ENCODE results near the gene NME4.

The NME4 gene

GRCh38 chr16:424033-424622 lies 27.1 kb downstream of the NME4 start:
- TF ChIP-seq CEBPB (IDR thresholded peaks at IDR 0.05) = 0 out of 2 replicates have a peak, but pooled peaks have one; percentile 52
- no peak for TF ChIP-seq REST (IDR thresholded peaks at IDR 0.05; ENCODE audit: low read depth)
- TF ChIP-seq RAD21 (IDR thresholded peaks at IDR 0.05; ENCODE audit: low read depth) = no peak

DNA sequence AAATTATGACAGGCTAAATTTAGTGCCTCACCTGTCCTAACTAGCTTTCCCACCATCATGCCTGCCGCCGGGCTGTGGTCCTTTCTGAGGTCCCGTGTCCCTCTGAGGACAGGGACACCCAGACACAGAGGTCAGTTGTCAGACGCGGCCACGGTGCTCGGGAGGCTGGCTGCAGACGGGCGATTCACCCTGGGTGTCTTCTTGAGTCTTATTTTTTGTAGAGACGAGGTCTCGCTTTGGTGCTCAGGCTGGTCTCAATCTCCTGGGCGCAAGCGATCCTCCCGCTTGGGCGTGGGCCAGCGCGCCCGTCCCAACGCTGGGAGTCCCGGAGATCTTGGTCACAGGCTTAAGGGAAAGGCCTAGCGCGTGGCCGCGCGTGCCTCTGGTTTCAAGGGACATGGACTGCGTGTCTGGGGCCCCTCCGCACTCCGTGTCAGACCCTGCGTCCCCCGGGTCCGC lies 27.7 kb downstream of the NME4 start:
- TF ChIP-seq CREB1 (IDR thresholded peaks at IDR 0.05; ENCODE audit: low read depth) (no peak), EGR1 (IDR thresholded peaks at IDR 0.05) (no peak), FOXM1 (IDR thresholded peaks at IDR 0.05; ENCODE audit: borderline replicate concordance, low read depth) (no peak), TCF12 (IDR thresholded peaks at IDR 0.05; ENCODE audit: low read depth) (0 out of 2 replicates have a peak, but pooled peaks have one; percentile 20), TAF1 (IDR thresholded peaks at IDR 0.05; ENCODE audit: low read depth) (no peak), REST (IDR thresholded peaks at IDR 0.05; ENCODE audit: low read depth) (no peak), NFIC (IDR thresholded peaks at IDR 0.05) (peak; percentile 30; the same call in 1 of the 2 replicates), CEBPB (IDR thresholded peaks at IDR 0.05) (no peak), ZBTB7A (IDR thresholded peaks at IDR 0.05; ENCODE audit: low read depth) (no peak)

DNA sequence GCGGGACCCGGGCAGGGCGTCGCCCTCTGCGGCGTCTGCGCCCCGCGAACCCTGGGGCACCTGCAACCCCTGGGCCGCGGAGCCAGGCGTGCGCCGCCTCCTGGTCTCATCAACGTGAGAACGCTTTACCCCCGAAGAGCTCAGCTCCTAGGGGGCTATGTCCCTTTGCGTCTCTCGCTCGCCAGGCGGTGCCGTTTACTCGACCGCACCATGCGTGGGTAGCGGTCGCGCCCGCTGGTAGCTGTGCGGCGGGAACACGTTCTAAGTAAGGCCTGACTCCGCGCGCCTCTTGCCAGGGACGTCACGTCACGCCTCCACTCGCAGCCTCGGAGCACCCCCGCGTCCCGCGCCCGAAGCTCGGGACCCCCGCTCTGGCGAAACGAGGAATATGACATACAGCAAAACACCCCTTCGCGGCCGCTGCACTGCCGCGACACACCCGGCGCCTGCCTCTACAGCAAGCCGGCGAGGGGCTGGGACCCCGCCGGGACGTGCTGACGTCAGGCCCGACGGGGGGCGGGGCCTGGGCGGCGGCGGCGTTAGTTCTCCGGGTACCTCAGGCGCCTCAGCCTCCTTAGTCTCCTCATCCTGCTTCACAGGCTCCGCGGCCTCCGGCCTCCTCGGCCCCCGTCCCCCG lies 28.2 kb downstream of the NME4 start, which contains the start of gene RAB11FIP3:
Gene RAB11FIP3 (plus strand): TSS at position 568 of the 637 bp plus-strand sequence. CDS start 358 bp downstream, outside the sequence.
- TF ChIP-seq NFIC (IDR thresholded peaks at IDR 0.05) (no peak), EP300 (IDR thresholded peaks at IDR 0.05; ENCODE audit: borderline replicate concordance) (no peak), FOXM1 (IDR thresholded peaks at IDR 0.05; ENCODE audit: borderline replicate concordance, low read depth) (no peak), MAX (IDR thresholded peaks at IDR 0.05) (peak; percentile 86), REST (IDR thresholded peaks at IDR 0.05; ENCODE audit: low read depth) (no peak), CREB1 (IDR thresholded peaks at IDR 0.05; ENCODE audit: low read depth) (peak; percentile 67; the same call in 1 of the 2 replicates), TCF12 (IDR thresholded peaks at IDR 0.05; ENCODE audit: low read depth) (no peak; the same call in 1 of the 2 replicates), CEBPB (IDR thresholded peaks at IDR 0.05) (no peak), TAF1 (IDR thresholded peaks at IDR 0.05; ENCODE audit: low read depth) (peak; percentile 84), TEAD4 (IDR thresholded peaks at IDR 0.05) (no peak), YY1 (IDR thresholded peaks at IDR 0.05; ENCODE audit: low read depth) (no peak), EGR1 (IDR thresholded peaks at IDR 0.05) (0 out of 2 replicates have a peak, but pooled peaks have one; percentile 16), RAD21 (IDR thresholded peaks at IDR 0.05; ENCODE audit: low read depth) (0 out of 2 replicates have a peak, but pooled peaks have one; percentile 7), ZBTB7A (IDR thresholded peaks at IDR 0.05; ENCODE audit: low read depth) (peak; percentile 93)
- TF ChIP-seq, protein P1, sequence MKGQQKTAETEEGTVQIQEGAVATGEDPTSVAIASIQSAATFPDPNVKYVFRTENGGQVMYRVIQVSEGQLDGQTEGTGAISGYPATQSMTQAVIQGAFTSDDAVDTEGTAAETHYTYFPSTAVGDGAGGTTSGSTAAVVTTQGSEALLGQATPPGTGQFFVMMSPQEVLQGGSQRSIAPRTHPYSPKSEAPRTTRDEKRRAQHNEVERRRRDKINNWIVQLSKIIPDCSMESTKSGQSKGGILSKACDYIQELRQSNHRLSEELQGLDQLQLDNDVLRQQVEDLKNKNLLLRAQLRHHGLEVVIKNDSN (IDR thresholded peaks at IDR 0.05) = no peak

- TF ChIP-seq TCF12 (IDR thresholded peaks at IDR 0.05; ENCODE audit: low read depth) (no peak), EGR1 (IDR thresholded peaks at IDR 0.05) (no peak), RAD21 (IDR thresholded peaks at IDR 0.05; ENCODE audit: low read depth) (no peak), ZBTB7A (IDR thresholded peaks at IDR 0.05; ENCODE audit: low read depth) (no peak), MAX (IDR thresholded peaks at IDR 0.05) (no peak), TEAD4 (IDR thresholded peaks at IDR 0.05) (no peak)
Observed at GRCh38 chr16:425740-426114, 28.7 kb downstream of the NME4 start.

Data from Ishikawa (cell line).